Body of pancreas (tissue), 4 donors: ENCODE results near the gene LMO1. TPM values are rescaled to one million over a fixed set of nuclear protein-coding genes. Genes with fewer than 3 reads are reported as not detected.

Experiments
- ATAC-seq: fragments of 150-250 bp; one replicate; pipeline ENCODE4 v1.9.1; 2016
- DNase-seq, 4 donors: peaks; one replicate each; pipeline ENCODE4 v3.0.0-alpha.2; 2019
- H3K27ac ChIP-seq, 4 donors: fragments of 200-600 bp; sonication (generic); 1 replicate in 3 of 4; 2 replicates in 1 of 4; pipeline versions ENCODE4 v1.5.1 to v1.6.1; 2016 to 2019; ENCODE audit warnings: mild to moderate bottlenecking in 1 of 4, mixed read lengths in 1 of 4, moderate library complexity in 1 of 4
- H3K27me3 ChIP-seq, 2 donors: fragments of 200-600 bp; sonication (generic); one replicate each; pipeline ENCODE4 v1.6.0; 2016; ENCODE audit warnings: mild to moderate bottlenecking in 1 of 2
- H3K36me3 ChIP-seq, 2 donors: fragments of 200-600 bp; sonication (generic); replicated peaks in 1 of 2; 2 replicates each; pipeline ENCODE4 v1.5.1; 2016; ENCODE audit warnings: low read depth in 2 of 2; ENCODE audit not compliant: insufficient read depth in 1 of 2
- H3K4me1 ChIP-seq: fragments of 200-600 bp; sonication (generic); one replicate; pipeline ENCODE4 v1.6.0; 2016
- H3K4me3 ChIP-seq, 2 donors: fragments of 200-600 bp; sonication (generic); 1 replicate in 1 of 2; 2 replicates in 1 of 2; pipeline ENCODE4 v1.5.1; 2016 to 2019
- H3K9me3 ChIP-seq, 3 donors: fragments of 200-600 bp; sonication (generic); 1 replicate in 2 of 3; 2 replicates in 1 of 3; pipeline ENCODE4 v1.5.1; 2016
- CTCF ChIP-seq, 7 experiments: fragments of 450-650 bp in 4 of 7; fragments of 200-600 bp in 3 of 7; sonication (generic) in 3 of 7; IDR thresholded peaks; one replicate each; pipeline ENCODE4 v1.5.1; 2016 to 2019; ENCODE audit warnings: antibody characterized with exemption in 7 of 7
- POLR2A ChIP-seq, 3 donors: fragments of 450-650 bp; IDR thresholded peaks; one replicate each; pipeline ENCODE4 v1.6.1; 2016; ENCODE audit warnings: antibody characterized with exemption in 3 of 3, mild to moderate bottlenecking in 2 of 3
- WGBS, 2 donors: methylation state at CpG; one replicate each; pipeline ENCODE4 v1.1.5; 2017; 5-methylcytosine and 5-hydroxymethylcytosine counted together
- intact Hi-C: fragments of 100-400 bp; cut with DNase I; formaldehyde crosslinking; loops from one replicate; pipeline ENCODE4 v1.15.1; 2023
- total RNA-seq, 2 donors: library from RNA; depleted of rRNA; stranded (reverse); fragments of >200 nt; gene quantifications; one replicate each; pipeline ENCODE4 v1.1.0, GENCODE V29; 2016

Gene LMO1
- total RNA-seq, 2 donors from 2014 or later = 0.78 to 1.6 TPM

- Histone ChIP-seq H3K27ac (no peak overlapping the region), H3K36me3 (no peaks in the 10 kb centered on the region), H3K9me3 (no peaks in the 10 kb centered on the region), H3K4me3 (no peak overlapping the region), H3K4me1 (no peaks in the 10 kb centered on the region), H3K27me3 (no peaks in the 10 kb centered on the region)
- TF ChIP-seq POLR2A (IDR thresholded peaks at IDR 0.05) = no peak
- no peak for TF ChIP-seq CTCF (IDR thresholded peaks at IDR 0.05)
- DNase-seq (no peak), ATAC-seq (no peak)
- WGBS, 2 donors = 75 to 87% methylated on average over 13 of the region's 13 CpGs
- intact Hi-C loops = no loop called here
Observed at GRCh38 chr11:8298801-8299786, 35.4 kb upstream of the LMO1 start.

GRCh38 chr11:8297781-8298440 is 34.2 kb upstream of the LMO1 start:
- WGBS, 2 donors = 89 to 95% methylated on average over 3 to 5 of the region's 5 CpGs

GRCh38 chr11:8296872-8297271 is 33.2 kb upstream of the LMO1 start:
- intact Hi-C loops = no loop called here
- 74 to 90% methylated on average over 5 of the region's 5 CpGs for WGBS, 2 donors
- H3K4me1 ChIP-seq = no peaks in the 10 kb centered on the region
- TF ChIP-seq POLR2A (IDR thresholded peaks at IDR 0.05) (no peak), CTCF (IDR thresholded peaks at IDR 0.05) (no peak)
- DNase-seq (no peak), ATAC-seq (no peak)
- H3K27me3 ChIP-seq = no peaks in the 10 kb centered on the region
- no peaks in the 10 kb centered on the region for H3K36me3 ChIP-seq
- H3K4me3 ChIP-seq = no peak overlapping the region
- no peak overlapping the region for H3K27ac ChIP-seq
- no peaks in the 10 kb centered on the region for H3K9me3 ChIP-seq

More at GRCh38 chr11:8297781-8298440, 34.2 kb upstream of the LMO1 start:
- no peak for TF ChIP-seq CTCF (IDR thresholded peaks at IDR 0.05)
- no peak for TF ChIP-seq POLR2A (IDR thresholded peaks at IDR 0.05)
- H3K9me3 ChIP-seq = no peaks in the 10 kb centered on the region
- no peak for ATAC-seq
- no peak overlapping the region for H3K4me3 ChIP-seq
- no peaks in the 10 kb centered on the region for H3K36me3 ChIP-seq
- no peak overlapping the region for H3K27ac ChIP-seq
- no peaks in the 10 kb centered on the region for H3K27me3 ChIP-seq
- no peaks in the 10 kb centered on the region for H3K4me1 ChIP-seq
- intact Hi-C loops = no loop called here
- DNase-seq = no peak

- WGBS, 2 donors = 64 to 70% methylated on average over 5 of the region's 5 CpGs
- no peak for DNase-seq
- no peaks in the 10 kb centered on the region for H3K36me3 ChIP-seq
Observed at GRCh38 chr11:8296038-8296649, 32.5 kb upstream of the LMO1 start.

More at GRCh38 chr11:8296038-8296649, 32.5 kb upstream of the LMO1 start:
- H3K27me3 ChIP-seq = no peaks in the 10 kb centered on the region
- no peaks in the 10 kb centered on the region for H3K4me1 ChIP-seq
- no peak overlapping the region for H3K27ac ChIP-seq
- intact Hi-C loops = no loop called here
- no peaks in the 10 kb centered on the region for H3K9me3 ChIP-seq
- TF ChIP-seq POLR2A (IDR thresholded peaks at IDR 0.05) (no peak), CTCF (IDR thresholded peaks at IDR 0.05) (no peak)
- ATAC-seq = no peak
- H3K4me3 ChIP-seq = no peak overlapping the region
